ENCODE measurements around the gene LRG1. TPM values are rescaled to one million over a fixed set of nuclear protein-coding genes. Genes with fewer than 3 reads are reported as not detected.

The LRG1 gene
- total RNA-seq, 1 donor from 2014 or later, result 1.0 TPM

DNA sequence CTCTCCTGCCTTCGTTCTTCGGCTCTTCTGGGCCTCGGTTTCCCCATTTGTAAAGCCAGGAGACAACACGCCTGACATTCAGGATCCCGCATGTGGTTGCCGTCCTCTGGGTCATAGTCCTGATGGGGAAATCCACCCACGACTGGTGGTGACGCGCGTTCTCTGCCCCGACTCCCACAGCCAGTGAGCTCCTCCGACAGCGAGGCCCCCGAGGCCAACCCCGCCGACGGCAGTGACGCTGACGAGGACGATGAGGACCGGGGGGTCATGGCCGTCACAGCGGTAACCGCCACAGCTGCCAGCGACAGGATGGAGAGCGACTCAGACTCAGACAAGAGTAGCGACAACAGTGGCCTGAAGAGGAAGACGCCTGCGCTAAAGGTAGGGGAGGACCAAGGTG is 51.3 kb downstream of the LRG1 start:
- peaks cover 6% of the 10 kb centered on the region for H3K27me3 Mint-ChIP-seq (ENCODE audit: unreplicated experiment)
- peaks cover 7% of the 10 kb centered on the region for H3K9me3 Mint-ChIP-seq (ENCODE audit: unreplicated experiment)
- H3K27ac Mint-ChIP-seq (ENCODE audit: unreplicated experiment), result no peak overlapping the region
- DNase-seq, result no peak
- TF ChIP-seq, protein P1, sequence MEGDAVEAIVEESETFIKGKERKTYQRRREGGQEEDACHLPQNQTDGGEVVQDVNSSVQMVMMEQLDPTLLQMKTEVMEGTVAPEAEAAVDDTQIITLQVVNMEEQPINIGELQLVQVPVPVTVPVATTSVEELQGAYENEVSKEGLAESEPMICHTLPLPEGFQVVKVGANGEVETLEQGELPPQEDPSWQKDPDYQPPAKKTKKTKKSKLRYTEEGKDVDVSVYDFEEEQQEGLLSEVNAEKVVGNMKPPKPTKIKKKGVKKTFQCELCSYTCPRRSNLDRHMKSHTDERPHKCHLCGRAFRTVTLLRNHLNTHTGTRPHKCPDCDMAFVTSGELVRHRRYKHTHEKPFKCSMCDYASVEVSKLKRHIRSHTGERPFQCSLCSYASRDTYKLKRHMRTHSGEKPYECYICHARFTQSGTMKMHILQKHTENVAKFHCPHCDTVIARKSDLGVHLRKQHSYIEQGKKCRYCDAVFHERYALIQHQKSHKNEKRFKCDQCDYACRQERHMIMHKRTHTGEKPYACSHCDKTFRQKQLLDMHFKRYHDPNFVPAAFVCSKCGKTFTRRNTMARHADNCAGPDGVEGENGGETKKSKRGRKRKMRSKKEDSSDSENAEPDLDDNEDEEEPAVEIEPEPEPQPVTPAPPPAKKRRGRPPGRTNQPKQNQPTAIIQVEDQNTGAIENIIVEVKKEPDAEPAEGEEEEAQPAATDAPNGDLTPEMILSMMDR (IDR thresholded peaks at IDR 0.05; ENCODE audit: partially characterized antibody, unreplicated experiment), result no peak
- H3K36me3 Mint-ChIP-seq (ENCODE audit: unreplicated experiment), result peaks cover 5% of the 10 kb centered on the region
- no peak overlapping the region for H3K4me3 Mint-ChIP-seq (ENCODE audit: unreplicated experiment)
- no peaks in the 10 kb centered on the region for H3K4me1 Mint-ChIP-seq (ENCODE audit: low read depth, unreplicated experiment)

DNA sequence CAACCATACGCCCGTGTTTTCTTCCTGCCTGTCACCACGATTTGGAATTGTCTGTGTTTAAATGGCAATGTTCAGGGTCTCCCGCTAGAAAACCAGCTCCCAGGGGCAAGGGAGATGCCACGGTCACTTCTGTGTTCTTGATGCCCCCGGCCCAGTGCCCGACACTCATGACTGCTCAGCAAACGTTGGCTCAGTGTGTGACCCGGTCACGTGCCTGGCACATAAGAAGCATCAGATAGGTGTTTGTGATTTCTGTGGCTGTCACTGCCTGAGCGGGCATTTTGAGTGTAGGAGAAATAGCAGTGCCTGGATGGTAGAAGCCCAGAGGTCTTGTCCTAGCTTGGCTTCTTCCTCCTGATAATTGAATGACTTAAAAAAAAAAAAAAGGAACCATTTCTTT is 52.3 kb downstream of the LRG1 start:
- peaks cover 8% of the 10 kb centered on the region for H3K9me3 Mint-ChIP-seq (ENCODE audit: unreplicated experiment)
- H3K4me3 Mint-ChIP-seq (ENCODE audit: unreplicated experiment), result no peak overlapping the region
- DNase-seq, result no peak
- TF ChIP-seq, protein P1 (IDR thresholded peaks at IDR 0.05; ENCODE audit: partially characterized antibody, unreplicated experiment), result no peak
- H3K27me3 Mint-ChIP-seq (ENCODE audit: unreplicated experiment), result peaks cover 6% of the 10 kb centered on the region
- H3K36me3 Mint-ChIP-seq (ENCODE audit: unreplicated experiment), result peaks cover 5% of the 10 kb centered on the region
- no peak overlapping the region for H3K27ac Mint-ChIP-seq (ENCODE audit: unreplicated experiment)
- no peaks in the 10 kb centered on the region for H3K4me1 Mint-ChIP-seq (ENCODE audit: low read depth, unreplicated experiment)

Other genes with a start within 250 kb of the LRG1 start
- gene TMIGD2, start 237.6 kb downstream of the LRG1 start, total RNA-seq (ENCODE audit: unreplicated experiment), result not detected
- gene FSD1, start 235.4 kb downstream of the LRG1 start, total RNA-seq (ENCODE audit: unreplicated experiment), result 156 TPM
- gene STAP2, start 201.2 kb downstream of the LRG1 start, total RNA-seq (ENCODE audit: unreplicated experiment), result 18.1 TPM
- gene MPND, start 196.5 kb downstream of the LRG1 start, total RNA-seq (ENCODE audit: unreplicated experiment), result 56.7 TPM
- 56.3 TPM for gene SH3GL1, start 139.5 kb downstream of the LRG1 start, total RNA-seq (ENCODE audit: unreplicated experiment)
- 20.5 TPM for gene CHAF1A, start 137.4 kb downstream of the LRG1 start, total RNA-seq (ENCODE audit: unreplicated experiment)
- gene UBXN6, start 82.2 kb downstream of the LRG1 start, total RNA-seq (ENCODE audit: unreplicated experiment), result 47.9 TPM
- gene HDGFL2, start 67.7 kb downstream of the LRG1 start, total RNA-seq (ENCODE audit: unreplicated experiment), result 118 TPM
- gene PLIN4, start 21.6 kb downstream of the LRG1 start, total RNA-seq (ENCODE audit: unreplicated experiment), result 0.27 TPM
- 0.54 TPM for gene PLIN5, start 4.8 kb downstream of the LRG1 start, total RNA-seq (ENCODE audit: unreplicated experiment)
- gene SEMA6B, start 19.6 kb upstream of the LRG1 start, total RNA-seq (ENCODE audit: unreplicated experiment), result 234 TPM
- gene TNFAIP8L1, start 99.5 kb upstream of the LRG1 start, total RNA-seq (ENCODE audit: unreplicated experiment), result 23.6 TPM
- gene MYDGF, start 130.3 kb upstream of the LRG1 start, total RNA-seq (ENCODE audit: unreplicated experiment), result 32.6 TPM
- gene DPP9, start 183.8 kb upstream of the LRG1 start, total RNA-seq (ENCODE audit: unreplicated experiment), result 44.8 TPM